RCC 7860 (cell line): ENCODE results near the gene B3GNT9.

Experiments used
- DNase-seq: peaks from one replicate; pipeline ENCODE4 v3.0.0-alpha.2; 2015; ENCODE audit warnings: low spot score
- FAIRE-seq: peaks from 2 replicates; lab custom pipeline; 2012; peaks lifted over from hg19 to GRCh38; lab: Jason Lieb, UNC

B3GNT9 gene, protein sequence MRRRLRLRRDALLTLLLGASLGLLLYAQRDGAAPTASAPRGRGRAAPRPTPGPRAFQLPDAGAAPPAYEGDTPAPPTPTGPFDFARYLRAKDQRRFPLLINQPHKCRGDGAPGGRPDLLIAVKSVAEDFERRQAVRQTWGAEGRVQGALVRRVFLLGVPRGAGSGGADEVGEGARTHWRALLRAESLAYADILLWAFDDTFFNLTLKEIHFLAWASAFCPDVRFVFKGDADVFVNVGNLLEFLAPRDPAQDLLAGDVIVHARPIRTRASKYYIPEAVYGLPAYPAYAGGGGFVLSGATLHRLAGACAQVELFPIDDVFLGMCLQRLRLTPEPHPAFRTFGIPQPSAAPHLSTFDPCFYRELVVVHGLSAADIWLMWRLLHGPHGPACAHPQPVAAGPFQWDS

DNA sequence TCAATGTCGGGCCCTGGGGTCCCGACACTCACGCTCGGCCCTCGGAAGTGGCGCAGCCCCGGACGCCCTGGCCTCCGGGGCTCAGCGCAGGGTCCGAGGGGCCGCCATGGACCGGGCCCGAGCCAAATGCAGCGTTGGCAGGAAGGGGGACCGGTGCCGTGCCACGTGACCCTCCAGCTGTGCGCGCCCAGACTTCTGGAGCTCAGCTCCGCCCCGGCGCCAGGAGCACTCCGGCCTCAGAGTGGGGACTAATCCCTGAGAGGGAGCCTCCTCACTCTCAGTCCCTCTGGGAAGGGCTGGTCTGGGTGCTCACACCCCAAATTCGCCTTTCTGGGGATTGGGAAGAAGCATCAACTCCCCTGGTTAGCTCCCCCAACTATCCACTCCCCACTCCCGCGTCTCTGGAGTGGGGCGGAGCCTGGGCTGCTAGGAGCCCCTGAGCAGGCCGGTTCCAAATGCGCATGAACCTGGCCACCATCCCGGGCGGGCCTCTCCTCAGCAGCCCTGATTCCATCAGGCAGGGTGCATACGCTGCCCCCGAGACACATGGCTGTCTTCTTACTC, at the start of gene B3GNT9:
Gene B3GNT9, minus strand, starts transcription at position 166 of the 564 bp plus-strand sequence. CDS start 513 bp downstream, outside the sequence.
- DNase-seq: no peak
- no peak for FAIRE-seq

DNA sequence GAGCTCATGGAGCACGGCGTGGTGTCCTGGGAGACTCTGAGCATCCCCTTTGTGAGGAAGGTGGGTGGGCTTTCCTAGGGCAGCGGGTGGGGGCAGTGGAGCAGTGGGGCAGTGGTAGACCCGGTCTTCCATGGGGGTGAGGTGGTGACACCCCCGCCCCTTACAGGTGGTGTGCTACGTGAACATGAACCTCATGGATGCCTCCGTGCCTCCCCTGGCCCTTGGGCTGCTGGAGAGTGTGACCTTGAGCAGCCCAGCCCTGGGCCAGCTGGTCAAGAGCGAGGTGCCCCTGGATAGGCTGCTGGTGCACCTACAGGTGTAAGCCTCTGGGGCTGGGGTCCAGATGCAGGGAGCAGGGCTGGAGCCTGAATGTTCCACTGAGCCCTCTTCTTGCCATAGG, 49.7 kb upstream of the B3GNT9 start:
- DNase-seq: no peak
- no peak for FAIRE-seq

DNA sequence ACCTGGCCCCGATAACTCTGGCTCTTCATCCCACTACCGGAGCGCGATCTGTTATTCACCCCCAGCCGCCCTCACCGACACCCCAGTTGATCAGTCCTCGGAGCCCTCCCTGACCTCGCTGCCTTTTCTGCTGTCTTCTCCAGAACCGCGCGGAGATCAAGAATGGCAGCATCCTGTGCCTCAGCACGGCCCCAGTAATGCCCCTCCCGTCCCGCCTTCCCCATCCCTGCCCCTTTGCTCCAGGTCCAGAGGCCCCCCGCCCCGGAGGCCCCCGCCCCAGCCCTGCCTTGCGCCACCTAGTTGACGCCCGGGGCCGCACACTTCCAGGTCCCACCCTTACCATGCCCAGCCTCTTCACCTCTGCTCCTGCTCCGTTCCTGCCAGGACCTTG, 49.0 kb upstream of the B3GNT9 start:
- DNase-seq: no peak
- FAIRE-seq: no peak

DNA sequence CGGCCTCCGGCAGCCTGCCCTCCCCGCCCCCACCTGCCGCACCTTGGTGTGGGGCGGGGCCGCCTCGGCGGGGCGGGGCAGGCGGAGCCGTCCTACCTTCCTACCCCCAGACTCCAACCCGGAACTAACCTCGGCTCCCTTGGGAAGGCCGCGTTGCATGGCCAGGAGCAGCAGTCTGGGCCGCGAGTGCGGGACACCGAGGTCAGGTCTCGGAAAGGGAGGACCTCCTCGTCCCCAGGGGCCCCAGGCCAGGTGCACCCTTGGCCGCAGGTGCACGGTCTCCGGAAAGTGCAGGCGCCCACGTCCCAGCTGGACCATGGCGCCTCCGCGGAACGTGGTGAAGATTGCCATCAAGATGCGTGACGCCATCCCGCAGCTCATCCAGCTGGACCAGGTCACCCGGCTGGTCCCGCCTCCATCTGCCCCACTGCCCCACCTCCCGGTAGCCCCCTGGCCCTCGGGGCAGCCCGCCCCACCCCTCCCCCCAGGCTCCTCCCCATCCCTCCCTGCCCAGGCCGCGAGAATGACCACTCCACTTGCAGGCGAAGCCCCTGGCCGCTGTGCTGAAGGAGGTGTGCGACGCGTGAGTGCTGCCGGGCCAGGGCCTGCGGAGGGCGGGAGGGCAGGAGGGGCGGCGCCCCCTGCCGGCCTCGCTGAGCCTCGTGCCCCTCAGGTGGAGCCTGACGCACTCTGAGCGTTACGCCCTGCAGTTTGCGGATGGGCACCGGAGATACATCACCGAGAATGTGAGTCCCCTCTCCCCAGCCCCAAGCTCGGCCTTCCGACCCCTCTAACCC, 48.4 kb upstream of the B3GNT9 start, which contains the start of gene ELMO3:
Gene ELMO3, plus strand, starts transcription at position 121 of the 797 bp plus-strand sequence. Its CDS starts 196 bp downstream, at position 317.
- no peak for FAIRE-seq
- no peak for DNase-seq

DNA sequence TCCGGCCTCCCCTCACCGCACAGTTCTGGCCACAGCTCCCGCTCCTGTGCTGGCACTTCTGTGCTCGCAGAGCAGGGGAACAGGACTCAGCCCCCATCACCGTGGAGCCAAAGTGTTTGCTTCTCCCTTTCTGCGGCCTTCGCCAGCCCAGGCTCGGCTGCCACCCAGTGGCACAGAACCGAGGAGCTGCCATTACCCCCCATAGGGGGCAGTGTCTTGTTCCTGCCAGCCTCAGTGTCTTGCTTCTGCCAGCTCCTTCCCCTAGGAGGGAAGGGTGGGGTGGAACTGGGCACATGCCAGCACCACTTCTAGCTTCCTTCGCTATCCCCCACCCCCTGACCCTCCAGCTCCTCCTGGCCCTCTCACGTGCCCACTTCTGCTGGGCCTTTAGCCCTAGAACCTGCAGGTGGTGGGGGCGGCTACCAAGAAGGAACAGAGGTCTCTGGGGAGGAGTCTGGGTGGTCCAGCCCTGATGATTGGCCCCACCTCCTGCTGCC, 47.5 kb upstream of the B3GNT9 start:
- no peak for DNase-seq
- no peak for FAIRE-seq

DNA sequence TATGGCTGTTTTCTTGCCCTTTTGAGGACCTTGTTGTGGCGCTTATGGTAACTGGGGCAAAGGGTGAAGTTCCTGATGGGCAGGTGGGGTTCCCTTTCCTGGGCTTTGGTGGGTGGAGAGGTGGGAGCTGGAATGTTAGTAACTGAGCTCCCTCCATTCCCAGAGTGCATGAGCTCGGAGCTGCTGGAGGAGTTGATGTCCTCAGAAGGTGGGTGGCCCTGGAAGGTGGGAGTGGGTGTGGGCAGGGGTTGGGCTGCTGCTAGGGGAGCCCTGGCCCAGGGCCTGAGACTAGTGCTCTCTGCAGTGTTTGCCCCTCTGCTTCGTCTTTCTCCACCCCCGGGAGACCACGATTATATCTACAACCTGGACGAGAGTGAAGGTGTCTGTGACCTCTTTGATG, 46.9 kb upstream of the B3GNT9 start:
- no peak for DNase-seq
- FAIRE-seq: no peak

DNA sequence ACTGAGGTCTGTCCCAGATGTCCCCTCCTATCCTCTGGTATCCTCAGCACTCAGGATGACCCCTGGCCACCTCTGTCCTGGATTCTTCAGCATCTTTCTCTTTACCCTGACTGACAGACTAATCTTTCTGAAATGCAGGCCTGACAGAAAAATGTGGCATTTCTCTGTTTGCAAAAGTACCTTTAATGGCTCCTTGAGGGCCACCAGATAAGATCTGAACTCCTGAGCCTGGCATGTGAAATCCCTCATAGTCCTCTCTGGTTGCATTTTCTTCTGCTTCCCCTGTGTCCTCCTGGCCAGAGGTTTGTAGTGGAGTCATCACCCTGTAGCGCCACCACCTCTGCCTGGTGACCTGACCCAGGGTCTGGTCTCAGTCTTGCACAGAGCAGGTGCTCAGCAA, 46.1 kb upstream of the B3GNT9 start:
- no peak for DNase-seq
- no peak for FAIRE-seq

DNA sequence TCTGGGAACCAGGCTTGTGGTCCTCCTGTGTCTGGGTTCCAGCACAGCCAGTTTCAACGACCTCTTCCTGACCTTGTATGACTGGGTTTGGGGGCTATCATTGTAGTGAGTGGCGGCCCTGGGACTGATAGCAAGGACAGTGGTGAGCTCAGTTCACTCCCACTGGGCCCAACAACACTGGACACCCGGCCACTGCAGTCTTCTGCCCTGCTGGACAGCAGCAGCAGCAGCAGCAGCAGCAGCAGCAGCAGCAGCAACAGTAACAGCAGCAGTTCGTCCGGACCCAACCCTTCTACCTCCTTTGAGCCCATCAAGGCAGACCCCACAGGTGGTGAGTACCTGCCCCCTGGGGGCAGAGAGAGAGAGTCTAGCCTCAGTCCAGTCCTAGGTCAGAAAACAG, 44.9 kb upstream of the B3GNT9 start:
- FAIRE-seq: no peak
- DNase-seq: no peak

DNA sequence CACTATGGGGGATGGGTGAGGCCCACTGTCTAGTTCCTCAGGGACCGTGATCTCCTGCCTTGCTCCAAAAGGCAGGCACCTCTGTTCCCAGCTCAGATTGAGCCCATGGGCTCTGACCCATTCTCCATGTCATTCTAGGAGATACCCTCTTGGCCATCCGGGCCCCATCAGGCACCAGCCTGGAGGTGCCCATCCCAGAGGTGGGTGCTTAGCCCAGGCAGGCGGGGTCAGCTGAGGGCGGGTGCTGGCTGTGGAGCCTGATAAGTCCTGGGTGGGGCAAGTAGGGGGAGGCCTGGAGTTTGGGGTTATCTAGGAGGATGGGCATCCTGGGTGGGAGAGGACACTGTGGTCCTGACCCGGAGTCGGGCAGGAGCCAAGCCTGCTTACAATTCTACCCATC, 43.5 kb upstream of the B3GNT9 start:
- DNase-seq (no peak), FAIRE-seq (no peak)

DNA sequence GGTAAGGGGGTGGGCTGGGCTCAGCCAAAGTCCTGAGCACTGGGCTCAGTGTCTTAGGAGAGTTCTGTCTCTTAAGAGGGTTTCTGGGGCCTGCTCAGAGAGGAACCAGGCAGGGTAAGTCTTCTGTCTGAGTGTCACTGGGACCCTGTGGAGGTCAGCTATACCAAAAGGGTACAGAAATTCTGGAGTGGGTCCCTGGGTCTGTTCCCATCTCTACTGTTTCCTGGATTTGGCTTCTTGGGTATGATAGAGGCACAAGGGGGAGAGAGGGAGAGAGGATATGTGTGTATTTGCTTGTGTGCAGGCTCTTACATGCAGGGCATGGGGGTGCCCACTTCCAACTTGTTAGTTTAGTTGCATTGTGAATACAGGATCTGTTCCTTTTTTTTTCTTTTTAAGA, 42.7 kb upstream of the B3GNT9 start:
- no peak for DNase-seq
- no peak for FAIRE-seq

DNA sequence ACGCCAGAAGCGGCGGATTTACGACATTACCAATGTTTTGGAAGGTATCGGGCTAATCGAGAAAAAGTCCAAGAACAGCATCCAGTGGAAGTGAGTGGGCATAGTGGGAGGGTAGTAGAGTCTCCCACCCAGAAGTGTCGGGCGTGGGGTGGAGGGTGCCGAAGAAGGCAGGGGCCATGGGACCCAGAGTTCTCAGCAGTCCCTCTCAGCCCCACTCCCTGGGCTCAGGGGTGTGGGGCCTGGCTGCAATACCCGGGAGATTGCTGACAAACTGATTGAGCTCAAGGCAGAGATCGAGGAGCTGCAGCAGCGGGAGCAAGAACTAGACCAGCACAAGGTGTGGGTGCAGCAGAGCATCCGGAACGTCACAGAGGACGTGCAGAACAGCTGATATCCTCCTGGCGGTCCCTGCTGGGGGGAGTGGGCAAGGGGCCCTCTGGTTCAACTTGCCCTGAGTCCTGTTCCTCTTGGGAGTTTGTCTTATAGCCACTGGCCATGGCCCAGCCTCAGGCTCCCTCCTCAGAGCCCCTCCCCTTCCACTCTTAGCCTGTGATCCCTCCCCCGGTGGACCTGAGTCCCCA, 42.1 kb upstream of the B3GNT9 start:
- DNase-seq (no peak), FAIRE-seq (no peak)

DNA sequence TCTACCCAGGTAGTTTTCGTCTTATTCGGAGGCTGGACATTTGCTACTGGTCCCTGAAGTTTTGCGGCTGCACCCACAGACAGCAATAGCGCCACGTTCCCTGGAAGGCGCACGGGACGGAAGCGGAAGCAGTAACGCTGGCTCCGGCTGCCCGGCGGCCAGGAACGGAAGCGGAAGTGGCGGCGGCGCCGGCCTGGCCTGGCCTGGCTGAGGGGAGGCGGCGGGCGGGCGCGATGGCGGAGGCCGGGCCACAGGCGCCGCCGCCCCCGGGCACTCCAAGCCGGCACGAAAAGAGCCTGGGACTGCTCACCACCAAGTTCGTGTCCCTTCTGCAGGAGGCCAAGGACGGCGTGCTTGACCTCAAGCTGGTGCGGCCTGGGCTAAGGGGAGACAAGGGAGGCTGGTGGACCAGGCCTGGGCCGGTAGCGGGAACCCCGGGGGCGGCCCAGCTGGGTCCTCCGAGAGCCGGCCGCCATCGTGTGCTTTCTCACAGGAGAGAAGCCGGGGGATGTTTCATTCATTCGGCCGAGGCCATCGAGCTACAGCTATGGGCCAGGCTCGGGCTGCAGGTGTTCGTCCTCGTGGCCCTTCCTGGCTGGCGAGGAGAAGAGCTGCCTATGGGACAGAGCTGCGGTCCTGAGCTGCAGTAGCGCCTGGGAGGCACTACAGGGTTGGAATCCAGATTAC, 41.3 kb upstream of the B3GNT9 start, which contains the start of gene E2F4:
Gene E2F4, plus strand, starts transcription at position 161 of the 687 bp plus-strand sequence. Its CDS starts 73 bp downstream, at position 234.
- FAIRE-seq: peak; percentile 8

DNA sequence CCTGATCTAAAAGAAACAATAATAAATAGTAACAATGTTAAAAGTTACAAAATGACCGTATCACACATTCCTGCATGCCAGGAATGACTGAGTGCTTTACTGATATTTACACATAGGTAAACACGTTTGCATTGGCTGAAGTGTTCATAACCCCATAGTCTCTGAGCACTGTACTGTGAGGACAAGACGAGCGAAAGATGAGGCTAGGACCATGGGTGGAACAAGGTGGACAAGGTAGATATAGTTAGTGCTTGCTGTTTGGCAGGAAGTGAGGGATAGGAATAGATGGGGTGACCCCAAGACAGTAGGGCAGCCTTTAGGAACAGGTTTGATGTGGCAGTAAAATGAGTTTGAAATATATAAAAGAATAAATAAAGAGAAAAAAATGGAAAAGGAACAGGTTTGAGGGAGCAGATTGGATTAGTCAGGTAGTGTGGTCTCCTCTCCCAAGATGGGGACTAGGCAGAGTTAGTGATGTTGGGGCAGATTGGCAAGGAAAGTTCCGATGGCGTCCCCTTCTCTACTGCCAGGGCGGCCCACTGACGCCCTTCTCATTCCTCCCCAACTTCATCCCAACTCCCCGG, 40.7 kb upstream of the B3GNT9 start:
- FAIRE-seq (no peak), DNase-seq (no peak)

More for the DNA sequence above, 41.3 kb upstream of the B3GNT9 start, which contains the start of gene E2F4:
- peak; percentile 77 for DNase-seq

DNA sequence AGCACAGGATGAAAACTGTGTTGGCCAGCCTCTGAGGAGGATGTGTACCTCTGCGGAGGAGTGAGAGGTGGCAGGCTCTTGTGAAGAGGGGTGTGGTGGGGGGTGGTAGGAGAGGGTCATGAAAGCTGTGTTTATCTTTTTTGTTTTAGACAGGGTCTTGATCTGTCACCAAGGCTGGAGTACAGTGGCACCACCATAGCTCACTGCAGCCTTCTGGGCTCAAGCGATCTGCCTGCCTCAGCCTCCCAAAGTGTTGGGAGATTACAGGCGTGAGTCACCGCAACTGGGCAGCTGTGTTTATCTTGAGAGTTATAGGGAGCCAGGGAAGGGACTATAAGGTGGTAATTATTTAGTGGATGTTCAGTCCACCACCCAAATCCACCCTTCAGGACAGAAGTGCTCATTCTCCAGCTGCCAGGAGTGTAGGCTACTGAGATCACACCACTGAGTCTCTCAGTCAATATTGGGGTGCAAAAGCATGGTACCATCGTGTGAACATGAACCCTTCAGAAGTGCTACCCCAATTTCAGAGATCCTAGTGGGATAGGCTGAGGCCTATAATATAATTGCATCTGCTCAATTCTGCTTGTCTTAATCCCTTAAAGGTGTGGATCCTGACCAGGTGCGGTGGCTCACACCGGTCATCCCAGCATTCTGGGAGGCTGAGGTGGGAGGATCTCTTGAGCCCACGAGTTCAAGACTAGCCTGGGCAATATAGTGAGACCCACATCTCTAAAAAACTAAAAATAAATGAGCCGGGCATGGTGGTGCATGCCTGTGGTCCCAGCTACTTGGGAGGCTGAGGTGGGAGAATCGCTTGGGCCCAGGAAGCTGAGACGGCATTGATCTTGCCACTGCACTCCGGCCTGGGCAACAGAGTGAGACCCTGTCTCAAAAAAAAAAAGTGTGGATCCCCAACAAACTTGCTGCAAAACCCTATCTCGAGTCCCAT, 39.9 kb upstream of the B3GNT9 start:
- no peak for FAIRE-seq
- no peak for DNase-seq

DNA sequence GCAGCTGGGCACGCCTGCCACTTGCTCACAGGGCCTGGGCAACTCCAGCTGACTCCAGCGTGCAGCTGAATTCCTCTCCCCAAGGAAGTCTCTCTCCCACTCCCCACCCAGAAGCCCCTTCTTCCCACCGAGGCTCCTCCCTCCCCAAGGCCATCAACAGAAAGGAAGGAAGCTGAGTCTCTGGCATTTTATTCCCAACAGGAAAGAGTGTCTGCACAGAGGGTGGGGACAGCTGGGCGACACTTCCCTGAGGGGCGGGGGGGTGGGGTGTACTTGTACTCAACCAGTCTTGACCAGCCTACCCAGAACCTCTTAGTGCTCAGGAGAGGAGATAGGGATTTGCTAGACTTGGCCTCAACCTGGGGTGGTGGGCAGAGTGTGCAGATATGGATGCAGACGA, 39.2 kb upstream of the B3GNT9 start, which contains the start of gene EXOC3L1:
Gene EXOC3L1, minus strand, starts transcription at position 96 of the 400 bp plus-strand sequence. CDS start 460 bp downstream, outside the sequence.
- DNase-seq: no peak
- FAIRE-seq: no peak

DNA sequence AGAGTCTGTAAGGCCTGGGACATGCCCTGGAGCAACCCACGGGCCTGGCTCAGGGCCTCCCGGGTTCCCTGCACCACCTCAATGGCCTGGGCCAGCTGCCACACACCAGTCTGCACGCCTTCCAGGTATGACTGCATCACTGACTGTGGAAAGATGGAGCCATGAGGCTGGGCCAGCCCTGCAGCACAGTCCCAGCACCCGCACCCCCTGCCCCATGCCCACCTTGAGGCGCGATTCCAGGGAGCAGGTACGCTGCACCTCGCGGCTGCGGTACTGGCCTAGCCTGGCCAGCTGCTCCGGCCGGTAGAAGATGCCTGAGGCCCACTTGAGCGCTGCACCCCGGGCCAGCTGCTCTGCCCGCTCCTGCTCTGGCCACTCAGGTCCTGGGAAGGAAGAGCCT, 38.0 kb upstream of the B3GNT9 start:
- FAIRE-seq (no peak), DNase-seq (no peak)

DNA sequence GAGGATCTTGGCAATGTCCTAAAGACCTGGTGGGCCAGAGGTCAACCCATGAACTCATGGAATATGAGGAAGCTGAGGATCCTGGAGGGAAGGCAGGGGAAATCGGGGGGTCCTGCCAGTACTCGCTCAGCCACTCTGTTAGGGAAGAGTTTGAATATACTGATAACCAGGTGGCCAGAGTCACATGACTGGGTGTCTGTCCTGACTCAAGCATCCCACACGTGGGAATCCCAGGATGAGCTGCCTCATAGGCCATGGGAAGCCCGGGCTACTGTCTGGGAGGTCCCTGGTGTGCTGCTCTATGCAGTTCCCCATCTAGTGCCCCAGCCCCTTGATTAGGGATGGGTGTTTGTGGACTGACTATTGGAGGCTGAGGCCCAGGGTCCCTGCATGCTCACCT, 37.5 kb upstream of the B3GNT9 start:
- DNase-seq (no peak), FAIRE-seq (no peak)

DNA sequence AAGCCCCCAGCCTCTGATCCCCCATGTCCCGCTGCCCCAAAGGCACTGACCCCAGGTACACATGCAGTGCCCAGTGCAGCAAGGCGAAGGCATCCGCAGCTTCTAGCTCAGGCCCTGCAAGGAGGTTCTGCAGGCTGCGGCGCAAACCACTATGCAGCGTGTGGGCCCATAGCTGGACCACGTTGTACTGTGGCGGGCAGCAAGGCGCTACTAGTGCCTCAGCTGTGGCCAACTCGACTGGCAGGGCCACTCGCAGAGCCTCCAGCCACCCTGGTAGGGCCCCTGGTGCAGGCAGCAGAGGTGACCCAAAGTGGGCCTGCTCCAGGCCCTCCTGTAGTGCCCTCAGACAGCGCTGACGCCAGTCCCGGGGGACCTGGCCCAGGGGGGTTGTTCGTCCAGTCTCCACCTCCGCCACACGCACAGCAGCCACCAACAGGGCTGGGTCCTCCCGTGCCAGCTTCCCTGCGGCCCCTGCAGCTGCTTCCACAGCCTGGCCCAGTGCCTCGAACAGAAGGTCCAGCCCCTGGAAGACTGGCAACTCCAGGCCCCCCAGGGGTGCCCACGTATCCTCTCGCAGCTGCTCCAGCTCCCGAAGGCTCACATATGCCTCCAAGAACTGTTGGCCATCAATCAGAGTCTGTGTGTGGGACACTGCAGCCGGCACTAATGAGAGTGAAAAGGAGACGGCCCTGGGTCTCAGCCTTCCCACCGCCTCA, 36.5 kb upstream of the B3GNT9 start:
- DNase-seq: no peak
- FAIRE-seq: no peak
